Keratinocyte (primary cell): ENCODE measurements around the gene EXOC4. TPM values are rescaled to one million over a fixed set of nuclear protein-coding genes. Genes with fewer than 3 reads are reported as not detected.

Experiments
- DNase-seq: peaks from one replicate; pipeline ENCODE4 v3.0.0-alpha.2; 2011; ENCODE audit warnings: low read depth, missing footprints, low spot score
- FAIRE-seq: peaks from 2 replicates; lab custom pipeline; 2011; peaks lifted over from hg19 to GRCh38; lab: Jason Lieb, UNC
- H2AFZ ChIP-seq: 2 replicates; pipeline ENCODE4 v1.6.0; 2012; ENCODE audit warnings: low read length, control low read depth, inconsistent platforms; ENCODE audit not compliant: control insufficient read depth
- H3K27ac ChIP-seq: 2 replicates; pipeline ENCODE4 v1.5.1; 2011; ENCODE audit warnings: low read length; ENCODE audit not compliant: control insufficient read depth, insufficient read depth
- H3K27me3 ChIP-seq: 3 replicates; pipeline ENCODE4 v1.6.0; 2011; ENCODE audit warnings: low read length; ENCODE audit not compliant: control insufficient read depth, insufficient read depth; ENCODE audit errors: extremely low read depth
- H3K36me3 ChIP-seq, 2 experiments: 2 replicates in 1 of 2; 3 replicates in 1 of 2; pipeline ENCODE4 v1.5.1; 2011; ENCODE audit warnings: low read length in 2 of 2, mild to moderate bottlenecking in 1 of 2; ENCODE audit not compliant: control insufficient read depth in 2 of 2, insufficient read depth in 2 of 2; ENCODE audit errors: extremely low read depth in 1 of 2
- H3K4me1 ChIP-seq: 3 replicates; pipeline ENCODE4 v1.5.1; 2011; ENCODE audit warnings: low read length; ENCODE audit not compliant: control insufficient read depth, insufficient read depth; ENCODE audit errors: extremely low read depth
- H3K4me2 ChIP-seq: 3 replicates; pipeline ENCODE4 v1.6.0; 2011; ENCODE audit warnings: low read depth, low read length; ENCODE audit not compliant: control insufficient read depth, insufficient read depth; ENCODE audit errors: extremely low read depth
- H3K4me3 ChIP-seq, 3 experiments: fragments of 200-600 bp in 1 of 3; sonication (generic) in 1 of 3; 2 replicates in 2 of 3; 3 replicates in 1 of 3; pipeline ENCODE4 v1.5.1; 2011 to 2016; ENCODE audit warnings: low read length in 3 of 3, mild to moderate bottlenecking in 3 of 3, control low read depth in 2 of 3, inconsistent platforms in 1 of 3, low read depth in 1 of 3, mixed read lengths in 1 of 3, mixed run types in 1 of 3, moderate library complexity in 1 of 3; ENCODE audit not compliant: control insufficient read depth in 2 of 3, insufficient read depth in 2 of 3; ENCODE audit errors: extremely low read depth in 1 of 3
- H3K79me2 ChIP-seq: 2 replicates; pipeline ENCODE4 v1.6.0; 2012; ENCODE audit warnings: low read length; ENCODE audit not compliant: control insufficient read depth, insufficient read depth
- H3K9ac ChIP-seq: 3 replicates; pipeline ENCODE4 v1.6.0; 2011; ENCODE audit warnings: low read length; ENCODE audit not compliant: control insufficient read depth, insufficient read depth; ENCODE audit errors: extremely low read depth
- H3K9me1 ChIP-seq: 3 replicates; pipeline ENCODE4 v1.6.0; 2011; ENCODE audit warnings: low read length; ENCODE audit not compliant: control insufficient read depth, insufficient read depth; ENCODE audit errors: extremely low read depth
- H3K9me3 ChIP-seq: 2 replicates; pipeline ENCODE4 v1.5.1; 2012; ENCODE audit warnings: low read depth, low read length; ENCODE audit not compliant: control insufficient read depth
- H4K20me1 ChIP-seq: 3 replicates; pipeline ENCODE4 v1.6.0; 2011; ENCODE audit warnings: low read length; ENCODE audit not compliant: control insufficient read depth, insufficient read depth; ENCODE audit errors: extremely low read depth
- EZH2 ChIP-seq: IDR thresholded peaks from one replicate; pipeline ENCODE4 v1.6.1; 2012; ENCODE audit warnings: inconsistent platforms, mild to moderate bottlenecking, low read length, moderate library complexity
- dilution Hi-C: fragments of 300-500 bp; cut with MboI; formaldehyde crosslinking; loops from one replicate; pipeline ENCODE4 v1.7.0; 2020; ENCODE audit warnings: low sequenced_read_pairs; ENCODE audit not compliant: extremely low pct_ligation_motif_present
- polyA plus RNA-seq, 5 experiments: library from polyadenylated mRNA; depleted of rRNA in 3 of 5; stranded (reverse) in 3 of 5; stranded (forward) in 1 of 5; unstranded in 1 of 5; fragments of >200 nt; gene quantifications; 1 replicate in 1 of 5; 2 replicates in 3 of 5; 3 replicates in 1 of 5; pipeline versions ENCODE4 v1.2.1 to v1.2.3, GENCODE V29; 2011 to 2012; ENCODE audit warnings: missing spikeins in 2 of 5, low read depth in 1 of 5, low replicate concordance in 1 of 5
- TF ChIP-seq, protein P1 (sequence below), 3 experiments: IDR thresholded peaks in 1 of 3; conservative IDR thresholded peaks in 1 of 3; optimal IDR thresholded peaks in 1 of 3; 2 replicates in 2 of 3; 3 replicates in 1 of 3; pipeline versions ENCODE3 to v1.5.1; 2011; ENCODE audit warnings: low read length in 3 of 3, mild to moderate bottlenecking in 3 of 3, moderate library complexity in 2 of 3, control low read depth in 1 of 3, inconsistent platforms in 1 of 3; ENCODE audit not compliant: insufficient read depth in 2 of 3; ENCODE audit errors: extremely low read depth in 1 of 3

The EXOC4 gene
- polyA plus RNA-seq, 1 donor (not counting 4 experiments of a cell fraction or from before 2014, with no cell fraction given), result 52.6 TPM

DNA sequence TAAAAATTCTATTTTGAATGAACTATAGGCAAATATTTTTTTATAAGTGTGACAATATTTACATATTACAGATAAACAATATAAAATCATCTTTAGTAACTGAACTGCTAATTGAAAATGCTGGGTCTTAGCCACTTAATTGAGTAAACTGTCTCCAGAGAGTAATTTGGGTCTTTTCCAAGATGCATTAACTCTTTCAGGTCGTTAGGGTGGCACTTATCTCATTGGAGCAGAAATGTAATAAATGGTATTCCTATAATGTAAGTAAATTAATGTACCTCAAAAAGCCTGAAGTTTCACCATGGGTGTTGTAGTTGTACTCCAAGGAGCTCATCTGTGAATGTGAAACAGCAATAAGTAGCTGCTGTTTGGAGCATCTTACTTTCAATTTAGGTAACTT lies 208.5 kb downstream of the EXOC4 start:
- DNase-seq (no peak), FAIRE-seq (no peak)
- no peak overlapping the region for H3K4me2 ChIP-seq
- no peaks in the 10 kb centered on the region for H3K9me3 ChIP-seq
- H3K79me2 ChIP-seq, result no peaks in the 10 kb centered on the region
- H3K4me1 ChIP-seq, result no peaks in the 10 kb centered on the region
- H3K9ac ChIP-seq, result no peak overlapping the region
- dilution Hi-C loops, result no loop called here
- H3K27ac ChIP-seq, result no peak overlapping the region
- H3K9me1 ChIP-seq, result no peaks in the 10 kb centered on the region
- H4K20me1 ChIP-seq, result no peaks in the 10 kb centered on the region
- no peaks in the 10 kb centered on the region for H3K36me3 ChIP-seq
- H3K4me3 ChIP-seq, result no peak overlapping the region
- H2AFZ ChIP-seq, result no peak overlapping the region
- TF ChIP-seq, protein P1, sequence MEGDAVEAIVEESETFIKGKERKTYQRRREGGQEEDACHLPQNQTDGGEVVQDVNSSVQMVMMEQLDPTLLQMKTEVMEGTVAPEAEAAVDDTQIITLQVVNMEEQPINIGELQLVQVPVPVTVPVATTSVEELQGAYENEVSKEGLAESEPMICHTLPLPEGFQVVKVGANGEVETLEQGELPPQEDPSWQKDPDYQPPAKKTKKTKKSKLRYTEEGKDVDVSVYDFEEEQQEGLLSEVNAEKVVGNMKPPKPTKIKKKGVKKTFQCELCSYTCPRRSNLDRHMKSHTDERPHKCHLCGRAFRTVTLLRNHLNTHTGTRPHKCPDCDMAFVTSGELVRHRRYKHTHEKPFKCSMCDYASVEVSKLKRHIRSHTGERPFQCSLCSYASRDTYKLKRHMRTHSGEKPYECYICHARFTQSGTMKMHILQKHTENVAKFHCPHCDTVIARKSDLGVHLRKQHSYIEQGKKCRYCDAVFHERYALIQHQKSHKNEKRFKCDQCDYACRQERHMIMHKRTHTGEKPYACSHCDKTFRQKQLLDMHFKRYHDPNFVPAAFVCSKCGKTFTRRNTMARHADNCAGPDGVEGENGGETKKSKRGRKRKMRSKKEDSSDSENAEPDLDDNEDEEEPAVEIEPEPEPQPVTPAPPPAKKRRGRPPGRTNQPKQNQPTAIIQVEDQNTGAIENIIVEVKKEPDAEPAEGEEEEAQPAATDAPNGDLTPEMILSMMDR (optimal IDR thresholded peaks at IDR 0.05 in 1 of 3, IDR thresholded peaks at IDR 0.05 in 1 of 3, conservative IDR thresholded peaks at IDR 0.05 in 1 of 3; ENCODE audit: extremely low read depth in 1 of 3, insufficient read depth in 2 of 3, low read length in 3 of 3), result no peak
- no peaks in the 10 kb centered on the region for H3K27me3 ChIP-seq

DNA sequence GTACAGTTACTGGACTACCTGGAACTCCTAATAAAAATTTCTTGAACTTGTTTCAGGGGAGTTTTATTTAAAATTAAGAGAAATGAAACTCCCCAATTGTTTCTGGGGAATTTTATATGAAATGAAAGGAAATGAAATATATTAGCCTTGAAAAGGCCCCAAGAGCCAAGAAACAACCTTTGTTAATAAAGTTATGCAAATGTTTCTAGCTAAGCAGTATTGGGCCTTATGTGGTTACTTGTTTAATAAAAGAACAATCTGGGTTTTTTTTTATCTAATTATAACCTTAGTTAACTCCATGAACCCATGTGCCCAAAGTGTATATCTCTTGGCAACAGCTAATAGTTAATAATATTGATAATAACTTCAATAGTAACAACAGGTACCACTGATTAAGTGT lies 222.8 kb downstream of the EXOC4 start:
- H4K20me1 ChIP-seq, result no peaks in the 10 kb centered on the region
- no peak for DNase-seq
- FAIRE-seq, result no peak
- H3K27ac ChIP-seq, result no peak overlapping the region
- H3K9ac ChIP-seq, result no peak overlapping the region
- no peak overlapping the region for H3K4me2 ChIP-seq
- no peaks in the 10 kb centered on the region for H3K9me3 ChIP-seq
- dilution Hi-C loops, result no loop called here
- no peak overlapping the region for H3K4me3 ChIP-seq
- TF ChIP-seq, protein P1 (optimal IDR thresholded peaks at IDR 0.05 in 1 of 3, IDR thresholded peaks at IDR 0.05 in 1 of 3, conservative IDR thresholded peaks at IDR 0.05 in 1 of 3; ENCODE audit: extremely low read depth in 1 of 3, insufficient read depth in 2 of 3, low read length in 3 of 3), result no peak
- TF ChIP-seq EZH2, result no peak
- H3K36me3 ChIP-seq, result no peaks in the 10 kb centered on the region
- no peaks in the 10 kb centered on the region for H3K9me1 ChIP-seq
- no peak overlapping the region for H2AFZ ChIP-seq
- no peaks in the 10 kb centered on the region for H3K4me1 ChIP-seq
- no peaks in the 10 kb centered on the region for H3K79me2 ChIP-seq
- no peaks in the 10 kb centered on the region for H3K27me3 ChIP-seq
